HCT116 (cell line): ENCODE data around the gene ARL8B. TPM values are rescaled to one million over a fixed set of nuclear protein-coding genes. Genes with fewer than 3 reads are reported as not detected.

Source experiments
- ATAC-seq: fragments of 200-7000 bp; cut with Tn5 transposase; 2 replicates; pipeline ENCODE4 v1.9.1; 2020; ENCODE audit warnings: mild to moderate bottlenecking, moderate library complexity
- BruUV-seq: library from RNA; stranded (reverse); fragments of 400-500 nt; replicated peaks from 2 replicates; lab custom pipeline; 2021; lab: Mats Ljungman, UMichigan
- CTCF ChIA-PET: fragments of 300-600 bp; sonication (Branson Sonifier 250); formaldehyde crosslinking; loops from one replicate; lab custom pipeline; 2021; ENCODE audit warnings: antibody characterized with exemption; lab: Charles Lee
- POLR2A ChIA-PET: fragments of 300-600, 350-600 bp; sonication (Branson Sonifier 250); formaldehyde crosslinking; loops from one replicate; lab custom pipeline; 2021; ENCODE audit warnings: antibody characterized with exemption; lab: Charles Lee
- RAD21 ChIA-PET, 2 experiments: fragments of 300-600 bp; sonication (Branson Sonifier 250); formaldehyde crosslinking; loops; one replicate each; lab custom pipeline; 2023; ENCODE audit warnings: low total read pairs in 2 of 2; ENCODE audit not compliant: uncharacterized antibody in 2 of 2, unreplicated experiment in 2 of 2, low non-redundant PET in 1 of 2; lab: Charles Lee
- DNase-seq: peaks from one replicate; pipeline ENCODE4 v3.0.0-alpha.2; 2010; ENCODE audit warnings: low read depth, low spot score
- H2AFZ ChIP-seq: fragments of 200-600 bp; shearing (Covaris generic), sonication (generic); 2 replicates; pipeline ENCODE4 v1.6.1; 2017; ENCODE audit warnings: low read depth, mixed run types, mixed read lengths, antibody characterized with exemption, low read length; ENCODE audit not compliant: poor library complexity, severe bottlenecking
- H3K27ac ChIP-seq: 2 replicates; pipeline ENCODE4 v1.5.1; 2012; ENCODE audit warnings: low read depth, low read length
- H3K27me3 ChIP-seq: fragments of 200-600 bp; sonication (generic); 2 replicates; pipeline ENCODE4 v1.6.1; 2016; ENCODE audit warnings: mixed run types, low read length, mixed read lengths; ENCODE audit not compliant: insufficient read depth
- H3K36me3 ChIP-seq, 2 experiments: fragments of 200-500 bp in 1 of 2; fragments of 200-600 bp in 1 of 2; sonication (Bioruptor generic) in 1 of 2; sonication (generic) in 1 of 2; 2 replicates each; pipeline versions ENCODE4 v1.5.1 to v1.6.1; 2014 to 2016; ENCODE audit warnings: low read length in 2 of 2, inconsistent platforms in 1 of 2, mixed read lengths in 1 of 2, mixed run types in 1 of 2; ENCODE audit not compliant: insufficient read depth in 2 of 2, control insufficient read depth in 1 of 2
- H3K4me1 ChIP-seq, 2 experiments: fragments of 200-600 bp in 1 of 2; sonication (generic) in 1 of 2; 2 replicates each; pipeline versions ENCODE4 v1.5.1 to v1.6.1; 2012 to 2017; ENCODE audit warnings: low read length in 2 of 2, inconsistent platforms in 1 of 2, mild to moderate bottlenecking in 1 of 2, mixed read lengths in 1 of 2, mixed run types in 1 of 2, moderate library complexity in 1 of 2; ENCODE audit not compliant: insufficient read depth in 2 of 2, control insufficient read depth in 1 of 2
- H3K4me2 ChIP-seq: fragments of 200-600 bp; sonication (generic); 2 replicates; pipeline ENCODE4 v1.6.1; 2017; ENCODE audit warnings: mixed run types, low read length, mixed read lengths
- H3K4me3 ChIP-seq, 2 experiments: fragments of 200-600 bp in 1 of 2; sonication (generic) in 1 of 2; replicated peaks in 1 of 2; 2 replicates each; pipeline ENCODE4 v1.5.1; 2011 to 2016; ENCODE audit warnings: low read length in 2 of 2, control low read depth in 1 of 2, low read depth in 1 of 2, mild to moderate bottlenecking in 1 of 2, mixed read lengths in 1 of 2, mixed run types in 1 of 2
- H3K79me2 ChIP-seq: fragments of 200-600 bp; sonication (generic); 2 replicates; pipeline ENCODE4 v1.6.1; 2017; ENCODE audit warnings: mild to moderate bottlenecking, mixed run types, low read length, moderate library complexity, mixed read lengths; ENCODE audit not compliant: insufficient read depth
- H3K9ac ChIP-seq: fragments of 200-600 bp; sonication (generic); 2 replicates; pipeline ENCODE4 v1.6.1; 2016; ENCODE audit warnings: low read length, mixed read lengths
- H3K9me2 ChIP-seq: fragments of 200-600 bp; sonication (generic), shearing (Covaris generic); 2 replicates; pipeline ENCODE4 v1.6.1; 2017; ENCODE audit warnings: mixed run types, mild to moderate bottlenecking, moderate library complexity; ENCODE audit not compliant: insufficient read depth
- H3K9me3 ChIP-seq, 2 experiments: fragments of 200-500 bp in 1 of 2; fragments of 200-600 bp in 1 of 2; sonication (Bioruptor generic) in 1 of 2; sonication (generic) in 1 of 2; 2 replicates each; pipeline ENCODE4 v1.6.1; 2014 to 2017; ENCODE audit warnings: low read length in 2 of 2, mixed read lengths in 2 of 2, inconsistent platforms in 1 of 2, low read depth in 1 of 2, mild to moderate bottlenecking in 1 of 2, mixed run types in 1 of 2, moderate library complexity in 1 of 2; ENCODE audit not compliant: control insufficient read depth in 1 of 2, insufficient read depth in 1 of 2
- H4K20me1 ChIP-seq: fragments of 200-600 bp; sonication (generic), shearing (Covaris generic); 2 replicates; pipeline ENCODE4 v1.6.1; 2017; ENCODE audit warnings: mixed run types, mild to moderate bottlenecking, moderate library complexity; ENCODE audit not compliant: insufficient read depth
- EZH2phosphoT487 ChIP-seq: fragments of 200-600 bp; IDR thresholded peaks from 2 replicates; pipeline ENCODE4 v1.6.1; 2018; ENCODE audit warnings: antibody characterized with exemption, borderline replicate concordance
- POLR2A ChIP-seq: IDR thresholded peaks from 2 replicates; pipeline ENCODE4 v1.7.0; 2011; ENCODE audit warnings: borderline replicate concordance; ENCODE audit not compliant: insufficient read depth, insufficient read length; ENCODE audit errors: extremely low read depth
- SP1 ChIP-seq: IDR thresholded peaks from 2 replicates; pipeline ENCODE4 v1.6.1; 2012; ENCODE audit warnings: low read depth
- TCF7L2 ChIP-seq: IDR thresholded peaks from 2 replicates; pipeline ENCODE4 v1.7.0; 2011; ENCODE audit warnings: borderline replicate concordance, inconsistent platforms; ENCODE audit not compliant: insufficient read depth, insufficient read length; ENCODE audit errors: extremely low read depth
- intact Hi-C: fragments of 100-400 bp; cut with micrococcal nuclease; formaldehyde crosslinking; loops from 2 replicates; pipeline ENCODE4 v1.10.0; 2022
- total RNA-seq: library from RNA; stranded (reverse); gene quantifications from one replicate; pipeline ENCODE4 v1.2.1, GENCODE V29; 2021; ENCODE audit not compliant: unreplicated experiment
- TF ChIP-seq, protein P1 (sequence below): IDR thresholded peaks from 2 replicates; pipeline ENCODE4 v1.6.1; 2012; ENCODE audit warnings: low read depth
- TF ChIP-seq, protein P2 (sequence below): IDR thresholded peaks from 2 replicates; pipeline ENCODE4 v1.6.1; 2011; ENCODE audit warnings: mild to moderate bottlenecking, low read length, moderate library complexity; ENCODE audit not compliant: insufficient replicate concordance; ENCODE audit errors: extremely low read depth
- TF ChIP-seq, protein P3 (sequence below): IDR thresholded peaks from 2 replicates; pipeline ENCODE4 v1.6.1; 2012

Gene ARL8B
- total RNA-seq, 1 experiment from 2014 or later, result 38.1 TPM

GRCh38 chr3:5096336-5097008 is 25.6 kb upstream of the ARL8B start:
- TF ChIP-seq POLR2A (no peak), EZH2phosphoT487 (no peak), SP1 (no peak), TCF7L2 (no peak)
- TF ChIP-seq, protein P1, sequence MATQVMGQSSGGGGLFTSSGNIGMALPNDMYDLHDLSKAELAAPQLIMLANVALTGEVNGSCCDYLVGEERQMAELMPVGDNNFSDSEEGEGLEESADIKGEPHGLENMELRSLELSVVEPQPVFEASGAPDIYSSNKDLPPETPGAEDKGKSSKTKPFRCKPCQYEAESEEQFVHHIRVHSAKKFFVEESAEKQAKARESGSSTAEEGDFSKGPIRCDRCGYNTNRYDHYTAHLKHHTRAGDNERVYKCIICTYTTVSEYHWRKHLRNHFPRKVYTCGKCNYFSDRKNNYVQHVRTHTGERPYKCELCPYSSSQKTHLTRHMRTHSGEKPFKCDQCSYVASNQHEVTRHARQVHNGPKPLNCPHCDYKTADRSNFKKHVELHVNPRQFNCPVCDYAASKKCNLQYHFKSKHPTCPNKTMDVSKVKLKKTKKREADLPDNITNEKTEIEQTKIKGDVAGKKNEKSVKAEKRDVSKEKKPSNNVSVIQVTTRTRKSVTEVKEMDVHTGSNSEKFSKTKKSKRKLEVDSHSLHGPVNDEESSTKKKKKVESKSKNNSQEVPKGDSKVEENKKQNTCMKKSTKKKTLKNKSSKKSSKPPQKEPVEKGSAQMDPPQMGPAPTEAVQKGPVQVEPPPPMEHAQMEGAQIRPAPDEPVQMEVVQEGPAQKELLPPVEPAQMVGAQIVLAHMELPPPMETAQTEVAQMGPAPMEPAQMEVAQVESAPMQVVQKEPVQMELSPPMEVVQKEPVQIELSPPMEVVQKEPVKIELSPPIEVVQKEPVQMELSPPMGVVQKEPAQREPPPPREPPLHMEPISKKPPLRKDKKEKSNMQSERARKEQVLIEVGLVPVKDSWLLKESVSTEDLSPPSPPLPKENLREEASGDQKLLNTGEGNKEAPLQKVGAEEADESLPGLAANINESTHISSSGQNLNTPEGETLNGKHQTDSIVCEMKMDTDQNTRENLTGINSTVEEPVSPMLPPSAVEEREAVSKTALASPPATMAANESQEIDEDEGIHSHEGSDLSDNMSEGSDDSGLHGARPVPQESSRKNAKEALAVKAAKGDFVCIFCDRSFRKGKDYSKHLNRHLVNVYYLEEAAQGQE, result no peak
- TF ChIP-seq, protein P2, sequence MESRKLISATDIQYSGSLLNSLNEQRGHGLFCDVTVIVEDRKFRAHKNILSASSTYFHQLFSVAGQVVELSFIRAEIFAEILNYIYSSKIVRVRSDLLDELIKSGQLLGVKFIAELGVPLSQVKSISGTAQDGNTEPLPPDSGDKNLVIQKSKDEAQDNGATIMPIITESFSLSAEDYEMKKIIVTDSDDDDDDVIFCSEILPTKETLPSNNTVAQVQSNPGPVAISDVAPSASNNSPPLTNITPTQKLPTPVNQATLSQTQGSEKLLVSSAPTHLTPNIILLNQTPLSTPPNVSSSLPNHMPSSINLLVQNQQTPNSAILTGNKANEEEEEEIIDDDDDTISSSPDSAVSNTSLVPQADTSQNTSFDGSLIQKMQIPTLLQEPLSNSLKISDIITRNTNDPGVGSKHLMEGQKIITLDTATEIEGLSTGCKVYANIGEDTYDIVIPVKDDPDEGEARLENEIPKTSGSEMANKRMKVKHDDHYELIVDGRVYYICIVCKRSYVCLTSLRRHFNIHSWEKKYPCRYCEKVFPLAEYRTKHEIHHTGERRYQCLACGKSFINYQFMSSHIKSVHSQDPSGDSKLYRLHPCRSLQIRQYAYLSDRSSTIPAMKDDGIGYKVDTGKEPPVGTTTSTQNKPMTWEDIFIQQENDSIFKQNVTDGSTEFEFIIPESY, result no peak
- TF ChIP-seq, protein P3, sequence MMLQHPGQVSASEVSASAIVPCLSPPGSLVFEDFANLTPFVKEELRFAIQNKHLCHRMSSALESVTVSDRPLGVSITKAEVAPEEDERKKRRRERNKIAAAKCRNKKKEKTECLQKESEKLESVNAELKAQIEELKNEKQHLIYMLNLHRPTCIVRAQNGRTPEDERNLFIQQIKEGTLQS, result no peak
- intact Hi-C loops, result no loop called here
- no peak overlapping the region for H3K4me3 ChIP-seq
- H2AFZ ChIP-seq, result no peak overlapping the region
- POLR2A ChIA-PET, result no interaction called here
- no peak for DNase-seq
- RAD21 ChIA-PET, result no interaction called here
- H3K27ac ChIP-seq, result no peak overlapping the region
- H3K9me3 ChIP-seq, result no peaks in the 10 kb centered on the region
- no peak overlapping the region for H3K9ac ChIP-seq
- H4K20me1 ChIP-seq, result no peaks in the 10 kb centered on the region
- no peaks in the 10 kb centered on the region for H3K79me2 ChIP-seq
- H3K4me1 ChIP-seq, result no peaks in the 10 kb centered on the region
- no TSS peak for BruUV-seq
- H3K27me3 ChIP-seq, result no peaks in the 10 kb centered on the region
- H3K36me3 ChIP-seq, result no peaks in the 10 kb centered on the region
- ATAC-seq, result no peak
- CTCF ChIA-PET, result no interaction called here
- H3K9me2 ChIP-seq, result no peaks in the 10 kb centered on the region
- H3K4me2 ChIP-seq, result no peak overlapping the region
